ENCODE measurements around the gene HSD17B11. TPM values are rescaled to one million over a fixed set of nuclear protein-coding genes. Genes with fewer than 3 reads are reported as not detected.
"Not testable (repeated sequence)": the region's sequence is repeated elsewhere in the genome, so short reads cannot be mapped to it uniquely, and the experiment has no call there.

The HSD17B11 gene
- total RNA-seq, 1 donor from 2014 or later = 30.8 TPM

DNA sequence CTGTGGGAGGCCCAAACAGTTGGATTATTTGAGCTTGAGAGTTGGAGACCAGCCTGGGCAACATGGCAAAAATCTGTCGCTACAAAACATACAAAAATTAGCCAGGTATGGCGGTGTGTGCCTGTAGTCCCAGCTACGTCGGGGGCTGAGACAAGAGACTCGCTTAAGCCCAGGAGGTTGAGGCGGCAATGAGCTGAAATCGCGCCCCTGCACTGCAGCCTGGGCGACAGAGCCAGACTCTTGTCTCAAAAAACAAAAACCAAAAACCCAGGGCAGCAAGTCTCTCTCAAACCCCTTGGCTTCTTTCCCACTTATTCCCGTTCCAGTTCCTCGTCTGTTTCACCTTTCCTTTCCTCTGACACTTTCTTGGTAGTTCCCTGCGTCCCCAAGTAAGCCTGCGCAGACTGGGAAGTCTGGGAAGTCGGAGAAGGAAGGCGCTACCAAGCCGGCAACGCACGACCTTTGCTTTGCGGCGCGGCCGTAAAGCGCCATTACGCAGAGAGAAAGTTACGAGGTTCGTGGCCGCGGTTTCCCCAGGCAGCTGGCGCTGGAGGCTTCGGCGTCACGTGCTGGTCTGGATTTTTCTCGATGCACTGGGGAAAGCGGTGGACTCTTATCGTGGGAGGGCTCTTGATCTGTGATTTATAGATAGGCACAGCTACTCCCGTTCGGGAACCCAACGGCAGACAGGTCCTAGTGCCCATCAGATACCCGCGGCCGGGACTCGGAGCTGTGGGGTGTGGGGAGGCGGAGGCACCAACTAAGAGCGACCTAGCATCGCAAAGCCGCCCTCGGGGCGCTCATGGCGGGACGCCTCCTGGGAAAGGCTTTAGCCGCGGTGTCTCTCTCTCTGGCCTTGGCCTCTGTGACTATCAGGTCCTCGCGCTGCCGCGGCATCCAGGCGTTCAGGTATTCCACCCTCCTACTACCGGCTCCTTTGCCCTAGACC is 31.4 kb upstream of the HSD17B11 start, which contains the start of gene NUDT9:
TSS of gene NUDT9 (plus strand) at position 470 of the 949 bp plus-strand sequence. CDS start at position 803, 333 bp downstream.
- Histone ChIP-seq H3K79me2 (ENCODE audit: low read depth) (peaks cover 47% of the 10 kb centered on the region), H3F3A (ENCODE audit: low read depth) (peaks cover 10% of the 10 kb centered on the region), H4K20me1 (ENCODE audit: low read depth) (no peaks in the 10 kb centered on the region), H3K4me2 (peak within 1 kb of the TSS; percentile 95), H3K4me3 (peak within 1 kb of the TSS; percentile 86), H3K27ac (peak within 1 kb of the TSS; percentile 86), H3K9me3 (ENCODE audit: low read depth) (no peaks in the 10 kb centered on the region), H3K27me3 (no peaks in the 10 kb centered on the region), H3K9ac (peak within 1 kb of the TSS; percentile 50), H2AFZ (replicated peaks) (peak within 1 kb of the TSS; percentile 96), H3K4me1 (peaks cover 20% of the 10 kb centered on the region), H3K36me3 (no peaks in the 10 kb centered on the region)
- DNase-seq (ENCODE audit: low spot score) = peak; percentile 95
- TF ChIP-seq EZH2 (IDR thresholded peaks at IDR 0.05) (peak; percentile 30), EZH2phosphoT487 (IDR thresholded peaks at IDR 0.05) (no peak)
- Mint-ChIP-seq H3K9me3 (peaks cover 9% of the 10 kb centered on the region), H3K36me3 (peaks cover 3% of the 10 kb centered on the region), H3K27me3 (ENCODE audit: insufficient read depth, low read depth) (peaks cover 2% of the 10 kb centered on the region), H3K4me1 (peaks cover 15% of the 10 kb centered on the region), H3K27ac (peak within 1 kb of the TSS; percentile 99), H3K4me3 (peak within 1 kb of the TSS; percentile 97)

DNA sequence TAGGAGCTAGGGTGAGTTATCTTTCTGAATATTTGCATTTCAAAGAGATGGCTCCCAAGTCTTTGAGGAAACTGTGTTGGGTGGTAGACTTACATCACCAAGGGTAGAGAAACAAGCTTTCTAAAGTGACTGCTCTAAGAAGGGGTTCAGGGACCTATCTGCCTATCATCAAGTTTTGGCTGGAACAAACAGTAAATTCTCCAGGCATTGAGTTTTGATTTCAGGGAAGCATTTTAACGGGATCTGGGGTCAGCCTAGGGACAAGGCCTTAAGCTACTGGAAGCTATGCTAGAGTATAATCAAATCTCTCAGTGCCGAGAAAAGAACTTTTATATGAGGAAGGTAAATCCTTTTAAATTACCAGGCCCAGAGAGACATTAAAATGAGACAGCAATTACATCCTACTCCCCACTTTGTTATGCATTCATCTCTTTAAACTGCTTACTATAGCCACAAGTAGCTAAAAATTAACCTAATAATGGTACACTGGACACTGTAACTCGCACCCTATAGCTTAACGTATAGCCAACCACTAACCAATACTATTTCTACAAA is 29.4 kb upstream of the HSD17B11 start:
- Mint-ChIP-seq H3K4me1 (peaks cover 15% of the 10 kb centered on the region), H3K9me3 (peaks cover 9% of the 10 kb centered on the region), H3K36me3 (peaks cover 3% of the 10 kb centered on the region), H3K27ac (no peak overlapping the region), H3K4me3 (no peak overlapping the region), H3K27me3 (ENCODE audit: insufficient read depth, low read depth) (peaks cover 2% of the 10 kb centered on the region)
- Histone ChIP-seq H3K27ac (no peak overlapping the region), H3K4me2 (no peak overlapping the region), H3K79me2 (ENCODE audit: low read depth) (peaks cover 30% of the 10 kb centered on the region), H3K36me3 (no peaks in the 10 kb centered on the region), H3F3A (ENCODE audit: low read depth) (peaks cover 10% of the 10 kb centered on the region), H3K9ac (no peak overlapping the region), H3K4me3 (no peak overlapping the region), H3K9me3 (ENCODE audit: low read depth) (no peaks in the 10 kb centered on the region), H2AFZ (replicated peaks) (no peak overlapping the region), H3K27me3 (no peaks in the 10 kb centered on the region), H3K4me1 (peaks cover 20% of the 10 kb centered on the region), H4K20me1 (ENCODE audit: low read depth) (no peaks in the 10 kb centered on the region)
- DNase-seq (ENCODE audit: low spot score) = no peak
- TF ChIP-seq, protein P1, sequence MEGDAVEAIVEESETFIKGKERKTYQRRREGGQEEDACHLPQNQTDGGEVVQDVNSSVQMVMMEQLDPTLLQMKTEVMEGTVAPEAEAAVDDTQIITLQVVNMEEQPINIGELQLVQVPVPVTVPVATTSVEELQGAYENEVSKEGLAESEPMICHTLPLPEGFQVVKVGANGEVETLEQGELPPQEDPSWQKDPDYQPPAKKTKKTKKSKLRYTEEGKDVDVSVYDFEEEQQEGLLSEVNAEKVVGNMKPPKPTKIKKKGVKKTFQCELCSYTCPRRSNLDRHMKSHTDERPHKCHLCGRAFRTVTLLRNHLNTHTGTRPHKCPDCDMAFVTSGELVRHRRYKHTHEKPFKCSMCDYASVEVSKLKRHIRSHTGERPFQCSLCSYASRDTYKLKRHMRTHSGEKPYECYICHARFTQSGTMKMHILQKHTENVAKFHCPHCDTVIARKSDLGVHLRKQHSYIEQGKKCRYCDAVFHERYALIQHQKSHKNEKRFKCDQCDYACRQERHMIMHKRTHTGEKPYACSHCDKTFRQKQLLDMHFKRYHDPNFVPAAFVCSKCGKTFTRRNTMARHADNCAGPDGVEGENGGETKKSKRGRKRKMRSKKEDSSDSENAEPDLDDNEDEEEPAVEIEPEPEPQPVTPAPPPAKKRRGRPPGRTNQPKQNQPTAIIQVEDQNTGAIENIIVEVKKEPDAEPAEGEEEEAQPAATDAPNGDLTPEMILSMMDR (IDR thresholded peaks at IDR 0.05) = no peak
- TF ChIP-seq EZH2 (IDR thresholded peaks at IDR 0.05) (no peak), EZH2phosphoT487 (IDR thresholded peaks at IDR 0.05) (no peak)

DNA sequence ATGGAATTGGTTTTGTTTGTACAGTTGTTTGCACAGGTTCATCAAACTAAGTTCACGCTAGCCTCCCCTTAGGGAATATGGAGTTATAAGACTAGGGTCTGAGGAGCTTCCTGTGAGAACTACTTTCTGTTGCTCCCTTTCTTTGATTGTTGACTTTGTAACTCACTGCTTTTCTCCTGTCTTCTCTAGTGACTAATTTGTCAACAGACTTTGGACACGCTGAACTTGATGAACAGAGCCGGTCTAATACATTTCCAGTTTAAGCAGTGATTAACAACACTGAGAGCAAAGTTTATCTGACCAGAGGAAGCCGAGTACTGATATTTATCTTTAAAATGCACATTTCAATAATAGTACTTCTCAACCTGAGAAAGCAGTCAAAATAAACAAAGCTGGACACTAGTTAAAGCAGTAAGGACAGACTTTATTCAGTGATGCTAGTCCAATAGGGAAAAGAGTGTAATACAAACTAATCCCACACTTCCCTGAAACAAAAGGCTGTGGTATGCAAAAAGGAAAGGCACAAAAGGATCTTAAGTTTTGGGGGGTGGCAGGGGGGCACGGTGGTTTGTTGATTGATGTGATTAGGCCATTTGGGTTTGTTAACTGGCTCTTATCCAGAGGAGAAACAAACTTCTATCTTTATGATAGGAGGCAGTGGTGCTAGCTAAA is 28.7 kb upstream of the HSD17B11 start:
- Histone ChIP-seq H3K4me2 (no peak overlapping the region), H3K9me3 (ENCODE audit: low read depth) (no peaks in the 10 kb centered on the region), H3K36me3 (no peaks in the 10 kb centered on the region), H2AFZ (replicated peaks) (no peak overlapping the region), H4K20me1 (ENCODE audit: low read depth) (no peaks in the 10 kb centered on the region), H3K27me3 (no peaks in the 10 kb centered on the region), H3F3A (ENCODE audit: low read depth) (peaks cover 10% of the 10 kb centered on the region), H3K79me2 (ENCODE audit: low read depth) (peaks cover 24% of the 10 kb centered on the region), H3K9ac (no peak overlapping the region), H3K4me3 (no peak overlapping the region), H3K4me1 (peaks cover 20% of the 10 kb centered on the region), H3K27ac (no peak overlapping the region)
- peak; percentile 40 for DNase-seq (ENCODE audit: low spot score)
- Mint-ChIP-seq H3K9me3 (peaks cover 9% of the 10 kb centered on the region), H3K27ac (no peak overlapping the region), H3K4me3 (no peak overlapping the region), H3K4me1 (peaks cover 17% of the 10 kb centered on the region), H3K36me3 (peaks cover 3% of the 10 kb centered on the region), H3K27me3 (ENCODE audit: insufficient read depth, low read depth) (peaks cover 2% of the 10 kb centered on the region)
- TF ChIP-seq, protein P1 (IDR thresholded peaks at IDR 0.05) = no peak
- no peak for TF ChIP-seq EZH2phosphoT487 (IDR thresholded peaks at IDR 0.05)
- no peak for TF ChIP-seq EZH2 (IDR thresholded peaks at IDR 0.05)

DNA sequence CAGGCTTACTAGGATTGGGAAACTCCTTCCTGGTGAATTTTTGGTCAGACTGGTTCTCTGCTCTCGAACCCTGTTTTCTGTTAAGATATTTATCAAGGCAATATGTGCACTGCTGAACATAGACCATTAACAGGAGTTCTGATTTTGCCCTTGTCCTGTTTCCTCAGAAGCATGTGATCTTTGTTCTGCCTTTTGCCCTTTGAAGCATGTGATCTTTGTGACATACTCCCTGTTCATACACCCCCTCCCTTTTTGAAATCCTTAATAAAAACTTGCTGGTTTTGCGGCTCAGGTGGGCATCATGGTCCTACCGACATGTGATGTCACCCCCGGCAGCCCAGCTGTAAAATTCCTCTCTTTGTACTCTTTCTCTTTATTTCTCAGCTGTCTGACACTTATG is 27.4 kb upstream of the HSD17B11 start:
- not testable (repeated sequence) for H3K36me3 Mint-ChIP-seq; H3K4me3 ChIP-seq; H3K9ac ChIP-seq; H3K27ac Mint-ChIP-seq; H2AFZ ChIP-seq (replicated peaks); H4K20me1 ChIP-seq (ENCODE audit: low read depth); H3K4me1 Mint-ChIP-seq; H3K36me3 ChIP-seq; H3K4me2 ChIP-seq; H3K27ac ChIP-seq; DNase-seq (ENCODE audit: low spot score); H3K4me3 Mint-ChIP-seq; H3F3A ChIP-seq (ENCODE audit: low read depth); H3K9me3 ChIP-seq (ENCODE audit: low read depth); H3K27me3 ChIP-seq; H3K27me3 Mint-ChIP-seq (ENCODE audit: insufficient read depth, low read depth)
- H3K79me2 ChIP-seq (ENCODE audit: low read depth) = peaks cover 11% of the 10 kb centered on the region
- peaks cover 16% of the 10 kb centered on the region for H3K4me1 ChIP-seq
- H3K9me3 Mint-ChIP-seq = peaks cover 12% of the 10 kb centered on the region
